ENCODE measurements around the gene STIM1.

Gene STIM1

GRCh38 chr11:3969613-3970012, 114.1 kb downstream of the STIM1 start:
- Histone ChIP-seq H3K27me3 (ENCODE audit: low read length) (no peaks in the 10 kb centered on the region), H3K36me3 (ENCODE audit: low read length) (no peaks in the 10 kb centered on the region), H3K9me2 (replicated peaks; ENCODE audit: insufficient read depth, low read length) (no peaks in the 10 kb centered on the region), H3K9ac (ENCODE audit: low read length) (no peak overlapping the region), H4K20me1 (ENCODE audit: low read depth, low read length) (no peaks in the 10 kb centered on the region), H3K27ac (ENCODE audit: low read depth, low read length) (no peak overlapping the region), H3K79me2 (ENCODE audit: insufficient read depth, low read length) (no peaks in the 10 kb centered on the region), H2AFZ (ENCODE audit: low read depth, low read length, severe bottlenecking) (no peak overlapping the region), H3K9me3 (ENCODE audit: insufficient read depth, low read length) (no peaks in the 10 kb centered on the region), H3F3A (ENCODE audit: insufficient read depth) (no peaks in the 10 kb centered on the region), H3K4me2 (ENCODE audit: low read depth, low read length, poor library complexity, severe bottlenecking) (no peak overlapping the region), H3K4me3 (ENCODE audit: insufficient read depth, low read length, poor library complexity, severe bottlenecking) (no peak overlapping the region)
- no peak for TF ChIP-seq CTCF (IDR thresholded peaks at IDR 0.05; ENCODE audit: insufficient read depth, low read length, poor library complexity, severe bottlenecking)
- no peak for TF ChIP-seq EZH2phosphoT487 (conservative IDR thresholded peaks at IDR 0.05; ENCODE audit: low read length)

GRCh38 chr11:3970108-3970507, 114.6 kb downstream of the STIM1 start:
- H2AFZ ChIP-seq (ENCODE audit: low read depth, low read length, severe bottlenecking), result no peak overlapping the region
- H3F3A ChIP-seq (ENCODE audit: insufficient read depth), result no peaks in the 10 kb centered on the region
- no peak overlapping the region for H3K4me3 ChIP-seq (ENCODE audit: insufficient read depth, low read length, poor library complexity, severe bottlenecking)
- H3K9me2 ChIP-seq (replicated peaks; ENCODE audit: insufficient read depth, low read length), result no peaks in the 10 kb centered on the region
- H3K9me3 ChIP-seq (ENCODE audit: insufficient read depth, low read length), result no peaks in the 10 kb centered on the region
- TF ChIP-seq CTCF (IDR thresholded peaks at IDR 0.05; ENCODE audit: insufficient read depth, low read length, poor library complexity, severe bottlenecking) (no peak), EZH2phosphoT487 (conservative IDR thresholded peaks at IDR 0.05; ENCODE audit: low read length) (no peak)
- H3K4me2 ChIP-seq (ENCODE audit: low read depth, low read length, poor library complexity, severe bottlenecking), result no peak overlapping the region
- H3K9ac ChIP-seq (ENCODE audit: low read length), result no peak overlapping the region
- H4K20me1 ChIP-seq (ENCODE audit: low read depth, low read length), result no peaks in the 10 kb centered on the region
- no peaks in the 10 kb centered on the region for H3K36me3 ChIP-seq (ENCODE audit: low read length)
- no peaks in the 10 kb centered on the region for H3K79me2 ChIP-seq (ENCODE audit: insufficient read depth, low read length)
- no peaks in the 10 kb centered on the region for H3K27me3 ChIP-seq (ENCODE audit: low read length)
- no peak overlapping the region for H3K27ac ChIP-seq (ENCODE audit: low read depth, low read length)

- no peak overlapping the region for H3K4me2 ChIP-seq (ENCODE audit: low read depth, low read length, poor library complexity, severe bottlenecking)
- TF ChIP-seq EZH2phosphoT487 (conservative IDR thresholded peaks at IDR 0.05; ENCODE audit: low read length), result no peak
- no peak overlapping the region for H3K27ac ChIP-seq (ENCODE audit: low read depth, low read length)
- H3K4me3 ChIP-seq (ENCODE audit: insufficient read depth, low read length, poor library complexity, severe bottlenecking), result no peak overlapping the region
- H3K36me3 ChIP-seq (ENCODE audit: low read length), result no peaks in the 10 kb centered on the region
- no peaks in the 10 kb centered on the region for H3K79me2 ChIP-seq (ENCODE audit: insufficient read depth, low read length)
- no peaks in the 10 kb centered on the region for H3K9me2 ChIP-seq (replicated peaks; ENCODE audit: insufficient read depth, low read length)
- H3F3A ChIP-seq (ENCODE audit: insufficient read depth), result no peaks in the 10 kb centered on the region
- no peak overlapping the region for H3K9ac ChIP-seq (ENCODE audit: low read length)
- no peak overlapping the region for H2AFZ ChIP-seq (ENCODE audit: low read depth, low read length, severe bottlenecking)
- H3K27me3 ChIP-seq (ENCODE audit: low read length), result no peaks in the 10 kb centered on the region
- no peaks in the 10 kb centered on the region for H4K20me1 ChIP-seq (ENCODE audit: low read depth, low read length)
- no peaks in the 10 kb centered on the region for H3K9me3 ChIP-seq (ENCODE audit: insufficient read depth, low read length)
These were observed 116.4 kb downstream of the STIM1 start for GRCh38 chr11:3971756-3972404.

- Histone ChIP-seq H3K4me2 (ENCODE audit: low read depth, low read length, poor library complexity, severe bottlenecking) (no peak overlapping the region), H4K20me1 (ENCODE audit: low read depth, low read length) (no peaks in the 10 kb centered on the region), H2AFZ (ENCODE audit: low read depth, low read length, severe bottlenecking) (no peak overlapping the region), H3K9me2 (replicated peaks; ENCODE audit: insufficient read depth, low read length) (no peaks in the 10 kb centered on the region), H3K27ac (ENCODE audit: low read depth, low read length) (no peak overlapping the region), H3K27me3 (ENCODE audit: low read length) (no peaks in the 10 kb centered on the region), H3K9me3 (ENCODE audit: insufficient read depth, low read length) (no peaks in the 10 kb centered on the region), H3K79me2 (ENCODE audit: insufficient read depth, low read length) (no peaks in the 10 kb centered on the region), H3K9ac (ENCODE audit: low read length) (no peak overlapping the region), H3K4me3 (ENCODE audit: insufficient read depth, low read length, poor library complexity, severe bottlenecking) (no peak overlapping the region), H3K36me3 (ENCODE audit: low read length) (no peaks in the 10 kb centered on the region), H3F3A (ENCODE audit: insufficient read depth) (no peaks in the 10 kb centered on the region)
- TF ChIP-seq CTCF (IDR thresholded peaks at IDR 0.05; ENCODE audit: insufficient read depth, low read length, poor library complexity, severe bottlenecking) (no peak), EZH2phosphoT487 (conservative IDR thresholded peaks at IDR 0.05; ENCODE audit: low read length) (no peak)
These were observed 117.0 kb downstream of the STIM1 start for GRCh38 chr11:3972431-3972830.

Measured in SU-DHL-6 (cell line).